Right renal pelvis (tissue), 4 donors: ENCODE results near the gene COLEC11. TPM values are rescaled to one million over a fixed set of nuclear protein-coding genes. Genes with fewer than 3 reads are reported as not detected.
"Not testable (repeated sequence)": the region's sequence is repeated elsewhere in the genome, so short reads cannot be mapped to it uniquely, and the experiment has no call there.

Source experiments
- DNase-seq, 4 donors: peaks; one replicate each; pipeline ENCODE4 v3.0.0-alpha.2; 2013; ENCODE audit warnings: low read depth in 4 of 4, low spot score in 3 of 4, missing footprints in 1 of 4
- polyA plus RNA-seq, 4 donors: library from polyadenylated mRNA; unstranded; fragments of 120-200 nt; gene quantifications; one replicate each; pipeline ENCODE4 v1.2.1, GENCODE V29; 2013; ENCODE audit not compliant: insufficient read length in 4 of 4

COLEC11 gene
- polyA plus RNA-seq, 4 donors, result 1.2 to 4.2 (median 1.7) TPM

DNA sequence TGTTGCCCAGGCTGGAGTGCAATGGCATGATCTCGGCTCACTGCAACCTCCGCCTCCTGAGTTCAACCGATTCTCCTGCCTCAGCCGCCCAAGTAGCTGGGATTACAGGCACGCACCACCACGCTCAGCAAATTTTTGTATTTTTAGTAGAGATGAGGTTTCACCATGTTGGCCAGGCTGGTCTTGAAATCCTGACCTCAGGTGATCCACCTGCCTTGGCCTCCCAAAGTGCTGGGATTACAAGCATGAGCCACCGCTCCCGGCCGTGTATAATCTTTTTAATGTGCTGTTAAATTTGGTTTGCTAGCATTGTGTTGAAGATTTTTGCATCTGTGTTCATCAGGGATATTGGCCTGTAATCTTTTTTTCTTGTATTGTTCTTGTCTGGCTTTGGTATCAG, 24.7 kb downstream of the COLEC11 start:
- DNase-seq, result not testable (repeated sequence)

DNA sequence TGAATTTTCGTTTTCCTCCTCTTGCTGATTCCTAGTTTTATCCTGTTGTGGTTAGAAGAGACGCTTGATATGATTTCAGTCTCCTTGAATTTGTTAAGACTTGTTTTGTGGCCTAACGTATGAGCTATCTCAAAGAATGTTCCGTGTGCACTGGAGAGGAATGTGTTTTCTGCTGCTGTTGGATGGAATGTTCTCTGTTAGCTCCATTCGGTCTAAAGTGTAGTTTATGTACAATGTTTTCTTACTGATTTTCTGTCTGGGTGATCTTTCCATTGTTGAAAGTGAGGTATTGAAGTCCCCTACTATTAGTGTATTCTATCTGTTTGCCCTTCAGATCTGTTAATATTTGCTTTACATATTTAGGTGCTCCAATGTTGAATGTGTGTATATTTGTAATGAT, 25.9 kb downstream of the COLEC11 start:
- DNase-seq, result no peak

DNA sequence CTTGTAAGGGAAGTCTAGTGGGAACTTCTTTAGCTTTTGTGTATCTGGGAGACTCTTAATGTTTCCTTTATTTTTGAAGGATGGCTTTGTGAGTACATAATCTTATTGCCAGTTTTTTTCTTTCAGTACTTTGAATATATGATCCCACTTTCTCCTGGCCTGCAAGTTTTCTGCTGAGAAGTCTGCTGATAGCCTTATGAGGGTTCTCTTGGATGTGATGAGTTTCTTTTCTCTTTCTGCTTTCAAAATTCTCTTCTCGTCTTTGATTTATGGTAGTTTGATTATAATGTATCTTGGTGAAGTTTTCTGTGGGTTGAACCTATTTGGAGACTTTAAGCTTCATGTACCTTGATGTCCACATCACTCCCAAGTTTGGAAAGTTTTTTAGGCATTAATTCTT, 28.1 kb downstream of the COLEC11 start:
- DNase-seq, result no peak

DNA sequence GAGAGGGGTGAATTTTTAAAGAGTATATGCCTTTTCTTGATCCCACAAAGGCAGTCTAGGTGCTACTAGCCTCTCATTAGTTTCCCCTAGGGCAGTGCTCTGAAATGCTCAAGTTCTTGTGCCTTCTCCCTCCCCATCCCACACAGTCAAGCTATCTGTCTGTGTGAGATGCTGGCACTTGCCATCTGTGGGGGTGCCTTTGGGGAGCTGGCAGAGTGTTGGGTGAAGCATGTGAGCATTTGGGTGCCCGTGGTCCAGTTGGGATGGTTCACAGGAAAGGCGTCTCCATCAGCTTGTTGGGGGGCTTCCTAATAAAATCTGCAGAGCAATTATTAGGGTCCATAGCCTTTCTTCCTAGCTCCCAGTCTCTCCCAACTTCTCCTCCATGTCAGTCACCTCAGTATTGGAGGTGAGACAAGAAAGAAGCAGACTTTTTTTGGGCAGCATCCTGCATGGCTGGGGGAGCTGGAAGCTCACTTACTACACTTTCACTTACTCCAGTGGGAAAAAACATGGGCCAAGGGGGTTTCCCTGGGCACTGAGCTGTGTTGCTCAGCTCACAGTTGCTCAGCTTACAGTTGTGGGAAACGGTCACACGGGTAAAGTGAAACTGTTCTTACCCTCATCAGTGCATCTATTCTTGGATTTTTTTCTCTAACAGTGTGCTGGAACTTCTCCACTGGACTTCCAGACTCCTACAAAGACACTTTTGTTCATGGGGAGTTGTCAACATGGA, 29.3 kb downstream of the COLEC11 start:
- no peak for DNase-seq

DNA sequence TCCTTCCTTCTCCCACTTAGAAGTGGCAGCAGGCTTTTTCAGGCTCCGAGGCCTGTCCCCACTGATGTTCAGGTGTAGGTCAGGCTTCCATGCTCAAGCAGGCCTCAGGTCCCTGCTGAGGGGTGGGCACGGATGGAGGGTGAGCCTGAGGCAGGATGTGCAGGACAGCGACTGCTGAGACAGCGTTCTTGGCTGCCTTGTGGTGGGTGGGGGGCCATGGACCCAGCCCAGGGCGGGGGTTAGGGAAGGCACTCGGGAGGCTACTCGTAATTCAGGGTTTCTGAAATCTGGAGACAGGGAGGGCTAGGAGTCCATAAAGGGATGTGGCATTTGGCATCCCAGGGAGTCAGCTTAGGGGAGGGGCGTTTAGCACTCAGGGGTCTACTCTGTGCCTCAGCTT, 30.3 kb downstream of the COLEC11 start:
- DNase-seq, result no peak

DNA sequence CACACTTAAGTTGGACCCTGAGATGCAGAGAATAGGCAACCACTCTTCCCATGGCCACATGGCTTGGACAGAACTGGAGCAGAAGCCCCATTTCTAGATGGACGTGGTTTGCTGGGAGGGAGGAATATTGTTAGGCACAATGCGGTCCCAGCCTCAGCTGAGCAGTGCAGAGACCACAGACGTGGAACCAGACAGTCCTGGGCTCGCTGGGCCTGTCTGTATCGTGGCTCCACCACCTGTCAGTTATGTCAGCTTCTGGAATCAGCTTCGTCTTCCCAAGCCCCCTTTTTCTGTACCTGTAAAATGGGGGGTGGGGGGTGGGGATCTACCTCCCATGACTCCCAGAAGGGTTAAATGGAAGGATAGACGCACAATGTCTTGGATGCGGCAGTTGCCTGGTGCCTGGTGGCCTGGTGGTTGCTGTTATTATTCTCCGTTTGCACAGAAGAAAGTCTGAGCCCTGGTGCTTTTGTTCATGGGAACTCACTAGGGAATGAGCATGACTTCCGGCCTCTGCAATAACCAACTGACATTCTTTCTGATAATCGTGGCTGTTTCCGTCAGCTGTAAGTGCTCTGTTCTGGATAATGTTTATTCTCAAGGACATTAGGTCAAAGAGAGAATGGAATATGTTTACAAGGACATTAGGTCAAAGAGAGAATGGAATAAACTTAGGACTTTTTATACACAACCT, 31.4 kb downstream of the COLEC11 start:
- DNase-seq, result peak in 3 of 4 donors; percentile 20 to 34 (median 33)

DNA sequence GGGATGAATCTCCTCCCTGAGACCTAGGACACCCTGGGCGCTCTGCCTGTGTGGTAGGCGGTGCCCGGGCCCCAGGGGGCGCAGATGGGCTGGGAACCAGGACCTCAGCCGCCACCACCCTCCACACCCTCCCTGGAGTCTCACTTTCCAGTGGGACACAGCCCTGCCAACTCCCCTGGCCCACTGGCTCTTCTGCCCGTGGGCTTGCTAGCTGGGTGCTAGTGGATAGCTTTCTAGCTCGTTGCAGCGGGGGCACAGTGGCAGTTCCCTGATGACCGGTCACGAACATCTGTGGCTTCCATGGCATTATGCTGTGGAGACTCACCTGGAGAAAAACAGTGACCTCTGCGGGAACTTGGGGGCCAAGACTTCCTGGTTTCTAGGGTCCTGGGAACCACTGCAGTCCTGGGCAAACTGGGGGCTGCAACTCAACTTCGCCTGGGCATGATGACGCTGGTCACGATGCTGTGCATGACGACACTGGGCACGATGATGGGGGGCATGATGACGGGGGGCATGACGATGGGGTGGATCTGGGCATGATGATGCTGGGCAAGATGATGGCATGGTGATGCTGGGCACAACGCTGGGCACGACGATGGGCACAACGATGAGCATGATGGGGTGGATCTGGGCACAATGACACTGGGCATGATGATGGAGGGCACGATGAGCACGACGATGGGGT, 32.0 kb downstream of the COLEC11 start:
- DNase-seq, result no peak

DNA sequence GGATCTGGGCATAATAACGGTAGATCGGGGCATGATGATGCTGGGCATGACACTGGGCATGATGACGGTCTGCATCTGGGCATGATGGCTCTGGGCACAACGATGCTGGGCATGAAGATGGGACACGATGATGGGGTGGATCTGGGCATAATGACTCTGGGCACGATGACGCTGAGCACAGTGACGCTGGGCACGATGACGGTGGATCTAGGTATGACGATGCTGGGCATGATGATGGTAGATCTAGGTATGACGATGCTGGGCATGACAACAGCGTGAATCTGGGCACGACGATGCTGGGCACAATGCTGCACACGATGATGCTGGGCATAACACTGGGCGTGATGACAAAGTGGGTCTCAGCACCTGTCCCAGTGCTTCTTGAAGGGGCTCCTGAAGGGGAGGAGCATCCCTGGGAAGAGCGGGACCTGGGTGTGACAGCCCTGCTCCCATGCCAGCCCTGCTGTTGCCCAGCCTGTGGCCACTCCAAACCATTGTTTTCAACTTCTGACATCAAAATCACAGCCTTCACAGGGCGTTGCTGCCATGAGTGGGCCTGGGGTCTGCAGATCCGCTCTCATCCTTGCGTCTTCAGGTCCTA, 32.7 kb downstream of the COLEC11 start:
- no peak for DNase-seq

DNA sequence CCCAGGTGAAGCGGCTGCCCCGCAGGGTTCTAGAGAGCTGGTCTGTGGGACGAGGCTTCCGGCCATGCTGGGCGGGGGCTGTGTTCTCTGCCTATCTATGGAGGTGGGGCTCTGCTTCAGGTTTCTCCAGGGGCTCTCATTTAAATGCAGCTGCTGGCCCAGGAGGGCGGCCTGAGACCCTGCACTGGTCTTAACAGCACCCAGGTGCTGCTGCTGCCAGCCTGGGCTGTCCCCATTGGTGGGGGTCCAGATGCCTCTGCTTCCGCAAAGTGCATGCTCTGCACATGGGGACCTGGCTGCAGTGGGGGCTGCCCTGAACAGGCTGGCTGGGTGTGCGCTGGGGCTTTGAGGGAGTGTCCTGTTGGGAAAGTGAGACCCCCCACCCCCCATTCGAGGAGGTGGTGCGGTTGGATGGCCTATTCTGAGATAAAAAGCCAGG, 33.3 kb downstream of the COLEC11 start:
- DNase-seq, result no peak

DNA sequence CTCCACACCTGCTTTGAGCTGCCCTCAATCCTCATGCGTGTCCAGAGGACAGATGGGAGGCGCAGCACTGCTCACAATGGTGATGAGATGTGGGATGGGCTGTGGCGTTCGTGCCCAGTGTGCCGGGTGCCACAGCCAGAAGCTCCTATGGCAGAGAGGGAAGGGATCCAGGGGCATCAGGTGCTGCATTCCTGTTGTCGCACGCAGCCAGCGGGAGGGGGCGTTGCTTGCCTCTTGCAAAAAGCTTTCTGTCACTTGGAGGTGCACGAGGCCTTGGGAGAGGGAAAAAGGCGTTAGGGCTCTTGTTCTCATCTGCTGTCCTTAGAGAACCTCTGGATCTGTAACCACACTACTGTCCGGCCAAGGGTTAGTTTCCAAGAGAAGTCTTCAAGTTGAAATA, 33.9 kb downstream of the COLEC11 start:
- no peak for DNase-seq

DNA sequence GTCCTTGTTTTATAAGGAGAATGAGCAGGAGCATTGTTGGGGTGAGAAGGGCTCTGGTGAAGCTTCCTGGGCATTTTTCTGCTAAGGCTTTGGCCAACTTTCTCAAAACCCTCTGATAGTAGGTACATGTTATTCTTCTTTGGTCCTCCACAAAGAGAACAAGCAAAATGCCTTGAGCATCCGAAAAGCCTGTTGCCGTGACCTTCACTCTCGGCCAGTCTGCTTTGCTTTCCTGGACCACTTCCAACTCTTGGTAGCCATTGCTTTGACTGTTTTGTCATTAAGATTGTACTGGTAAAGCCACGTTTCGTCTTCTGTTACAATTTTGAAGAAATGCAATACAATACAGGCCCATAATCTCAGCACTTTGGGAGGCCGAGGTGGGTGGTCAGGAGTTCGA, 35.7 kb downstream of the COLEC11 start:
- no peak for DNase-seq

DNA sequence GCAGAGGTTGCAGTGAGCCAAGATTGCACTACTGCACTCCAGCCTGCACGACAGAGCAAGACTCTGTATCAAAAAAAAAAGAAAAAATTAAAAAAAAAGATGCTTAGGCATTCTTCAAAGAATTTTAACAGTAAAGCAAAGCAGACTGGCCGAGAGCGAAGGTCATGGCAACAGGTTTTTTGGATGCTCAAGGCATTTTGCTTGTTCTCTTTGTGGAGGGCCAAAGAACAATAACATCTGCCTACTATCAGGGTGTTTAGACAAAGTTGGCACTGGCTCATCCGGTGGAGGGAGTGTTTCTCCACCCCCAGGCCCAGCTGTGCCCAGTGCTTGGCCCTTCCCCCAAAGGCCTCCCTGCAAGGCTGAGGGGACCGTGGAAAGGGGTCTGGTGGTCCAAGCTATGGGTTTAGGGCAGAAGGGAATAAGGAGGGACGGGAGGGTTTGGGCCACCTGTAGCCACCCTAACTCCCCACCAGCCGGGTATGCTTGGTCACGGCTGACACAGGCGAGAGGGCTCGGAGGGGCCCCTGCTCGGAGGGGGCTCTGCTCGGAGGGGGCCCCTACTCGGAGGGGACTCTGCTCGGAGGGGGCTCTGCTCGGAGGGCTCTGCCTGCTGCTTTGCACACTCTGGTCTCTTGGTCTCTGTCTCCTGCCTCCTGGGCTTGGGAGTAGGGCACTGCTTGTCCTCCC, 36.4 kb downstream of the COLEC11 start:
- no peak for DNase-seq

DNA sequence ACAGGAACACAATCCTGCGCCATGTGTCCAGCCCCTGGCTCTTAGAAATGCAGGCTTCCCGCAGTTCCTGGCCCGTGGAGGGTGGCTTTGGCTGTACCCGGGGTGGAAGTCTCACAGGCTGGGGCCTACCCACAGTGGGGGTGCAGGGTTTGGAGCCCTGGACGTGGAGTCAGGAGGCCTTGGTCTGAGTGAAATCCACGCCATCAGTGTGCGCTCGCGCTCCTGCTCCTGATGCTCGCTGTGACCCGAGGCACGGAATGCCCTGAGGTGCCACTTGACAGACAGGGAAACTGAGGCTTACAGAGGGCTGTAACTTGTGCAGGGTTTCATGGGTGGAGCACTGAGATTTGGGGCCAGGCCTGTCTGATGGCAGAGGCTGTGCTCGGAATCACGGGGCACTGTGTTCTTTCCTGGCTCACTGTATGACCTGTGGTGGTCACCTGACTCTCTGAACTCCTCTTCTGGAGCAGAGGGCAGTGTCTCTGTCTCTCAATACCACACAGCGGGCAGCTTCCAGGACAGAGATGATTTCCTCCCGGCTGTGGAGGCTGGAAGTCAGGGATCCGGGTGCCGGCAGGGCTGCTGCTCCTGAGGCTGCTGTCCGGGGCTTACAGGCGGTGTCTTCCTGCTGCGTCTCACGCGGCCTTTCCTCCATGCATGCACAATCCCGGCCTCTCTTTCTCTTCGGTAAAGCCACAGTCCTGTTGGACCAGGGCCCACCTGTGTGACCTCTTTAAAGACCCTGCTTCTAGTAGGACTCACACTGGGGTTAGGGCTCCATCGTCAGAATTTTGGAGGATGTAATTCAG, 37.1 kb downstream of the COLEC11 start:
- no peak for DNase-seq

DNA sequence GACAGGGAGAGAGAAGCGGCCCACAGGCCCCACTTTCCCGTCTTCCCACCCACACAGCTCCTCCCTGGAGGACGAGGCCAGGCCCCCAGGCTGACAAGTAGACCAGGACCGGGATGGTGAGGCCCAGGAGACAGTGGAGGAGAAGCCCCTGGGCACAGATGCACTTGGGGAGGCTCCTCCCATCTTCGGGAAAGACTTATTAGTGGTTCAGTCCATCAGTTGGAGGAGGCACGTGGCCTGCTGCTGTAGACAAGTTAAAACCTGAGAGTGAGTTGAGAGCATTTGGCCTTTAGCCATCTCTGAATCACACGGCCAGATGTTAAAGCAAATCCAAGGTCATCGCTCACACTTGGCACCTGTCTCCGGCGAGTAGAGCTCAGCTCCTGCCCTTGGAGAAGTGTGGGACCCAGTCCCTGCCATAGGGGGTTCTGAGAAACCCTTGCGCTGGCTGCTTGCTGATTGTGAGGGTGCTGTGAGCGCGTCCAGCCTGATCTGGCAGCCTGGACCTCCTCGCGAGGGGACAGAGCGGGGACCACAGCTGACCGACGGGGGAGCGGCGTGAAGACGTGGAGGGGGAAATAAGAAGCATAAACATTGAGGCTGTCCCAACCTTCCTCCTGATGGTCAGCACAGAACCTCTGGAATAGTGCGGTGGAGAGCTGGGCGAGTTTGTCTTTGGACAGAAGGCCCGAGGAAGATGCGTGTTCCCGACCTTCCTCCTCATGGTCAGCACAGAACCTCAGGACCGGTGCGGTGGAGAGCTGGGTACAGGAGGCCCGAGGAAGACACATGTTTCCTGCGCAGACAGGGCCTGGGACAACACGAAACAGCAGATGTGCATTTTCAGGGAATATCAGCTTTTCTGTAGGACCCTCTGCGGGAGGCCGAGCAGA, 38.4 kb downstream of the COLEC11 start:
- DNase-seq, result no peak

DNA sequence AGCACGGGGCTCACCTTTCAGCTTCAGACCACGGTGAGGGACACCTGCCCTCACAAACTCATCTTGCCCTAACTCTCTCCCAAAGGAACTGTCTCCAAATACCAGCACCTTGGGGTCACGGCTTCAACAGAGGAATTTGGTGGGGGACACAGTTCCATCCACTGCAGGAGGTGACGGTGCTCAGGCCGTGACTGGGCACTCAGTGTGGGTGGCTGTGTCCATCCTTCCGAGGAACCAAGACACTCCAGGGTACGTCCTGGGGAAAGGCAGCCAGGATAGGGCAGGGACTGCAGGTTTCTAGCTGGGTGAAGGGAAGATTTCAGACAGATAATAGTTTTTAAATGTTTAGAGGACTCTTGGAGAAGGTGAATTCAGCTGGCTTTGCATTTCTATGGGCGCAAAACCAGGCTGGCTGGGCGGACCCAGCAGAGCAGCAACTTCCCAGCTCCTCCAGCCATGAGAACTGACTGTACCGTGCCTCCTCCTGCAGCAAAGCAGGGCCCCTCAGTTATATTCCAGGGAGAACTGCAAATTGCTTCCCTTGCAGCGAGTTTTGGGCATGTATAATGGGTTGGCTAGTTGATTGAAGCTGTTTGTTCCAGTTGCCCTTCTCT, 39.2 kb downstream of the COLEC11 start:
- DNase-seq, result no peak

DNA sequence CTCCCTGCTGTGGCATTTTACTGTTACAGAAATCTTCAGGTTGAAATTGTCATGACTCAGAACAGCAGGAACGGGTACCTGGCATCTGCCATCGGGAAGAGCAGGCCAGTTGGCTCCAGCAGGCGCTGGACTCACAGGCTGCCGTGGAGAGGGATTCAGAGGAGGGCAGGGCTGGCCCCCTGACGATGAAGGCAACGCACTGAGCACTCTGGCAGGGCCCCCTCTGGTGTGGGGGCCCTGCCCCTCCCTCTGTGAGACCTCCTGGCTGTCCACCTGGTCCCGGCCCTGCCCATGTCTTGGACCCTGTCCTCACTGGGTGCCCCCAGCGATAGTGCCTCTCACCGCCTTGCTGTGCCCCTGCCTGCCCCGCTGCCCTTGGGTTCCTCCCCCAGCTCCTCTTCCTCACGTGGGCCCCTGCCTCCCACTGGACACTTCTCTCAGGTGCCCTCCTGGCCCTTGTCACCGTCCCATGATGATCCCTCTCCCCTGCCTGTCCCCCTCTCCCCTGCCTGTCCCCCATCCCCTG, 39.7 kb downstream of the COLEC11 start:
- no peak for DNase-seq

DNA sequence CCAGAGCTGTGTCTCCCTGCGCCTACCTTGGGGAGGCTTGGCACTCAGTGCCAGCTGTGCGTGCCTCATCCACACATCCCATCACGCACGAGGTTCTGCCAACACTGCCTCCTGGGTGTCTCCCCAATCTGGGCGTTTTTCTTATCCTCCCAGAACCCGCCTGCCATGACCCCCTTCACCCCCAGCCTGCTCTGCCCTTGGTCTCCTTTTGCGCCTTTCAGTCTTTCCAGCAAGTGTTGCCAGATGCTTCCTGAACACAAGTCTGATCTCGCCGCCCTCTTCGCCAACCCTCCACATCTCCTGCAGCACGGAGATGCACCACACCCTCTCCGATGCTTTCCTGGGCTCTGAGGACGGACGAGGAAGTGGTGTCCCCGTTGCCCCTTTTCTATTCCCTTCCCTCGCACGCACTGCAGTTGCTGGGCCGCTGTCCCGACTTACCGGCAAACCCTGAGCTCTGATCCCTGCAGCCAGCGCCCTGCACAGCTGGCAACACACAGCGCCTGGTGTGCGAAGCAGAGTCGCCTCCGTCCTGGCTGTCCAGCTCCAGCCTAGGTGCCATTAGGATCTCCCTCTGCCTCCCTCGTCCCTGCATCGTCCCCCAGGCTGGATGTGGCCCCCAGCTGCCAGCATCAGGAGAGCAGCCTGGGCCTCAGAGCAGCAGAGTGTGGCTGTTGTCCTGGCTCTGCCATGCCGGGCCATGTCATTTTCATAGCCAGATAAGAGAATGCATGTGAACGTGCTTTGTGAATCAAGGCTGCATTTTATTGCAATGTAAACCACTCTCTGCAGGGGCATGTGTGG, 40.5 kb downstream of the COLEC11 start:
- DNase-seq, result no peak
